ENCODE data around the gene CHRNA4.

Gene CHRNA4

GRCh38 chr20:63315731-63316491 is 45.2 kb downstream of the CHRNA4 start:
- Histone ChIP-seq H3K4me3 (ENCODE audit: low read depth in 1 of 2, low read length in 2 of 2) (no peak overlapping the region), H3K9me3 (ENCODE audit: insufficient read depth, low read length, severe bottlenecking) (no peaks in the 10 kb centered on the region), H3K9ac (ENCODE audit: low read depth, low read length) (no peak overlapping the region), H2AFZ (ENCODE audit: low read depth, low read length) (no peak overlapping the region), H3K27ac (ENCODE audit: low read length) (no peak overlapping the region), H3K4me2 (ENCODE audit: insufficient read depth, low read length) (no peak overlapping the region), H3K4me1 (ENCODE audit: insufficient read depth, low read length) (no peaks in the 10 kb centered on the region), H3K79me2 (ENCODE audit: insufficient read depth, low read length) (no peaks in the 10 kb centered on the region), H4K20me1 (ENCODE audit: insufficient read depth, low read length) (peaks cover 15% of the 10 kb centered on the region; the same call in 1 of the 2 replicates), H3K36me3 (ENCODE audit: insufficient read depth, low read length) (no peaks in the 10 kb centered on the region), H3K27me3 (ENCODE audit: insufficient read depth, low read length, poor library complexity) (no peaks in the 10 kb centered on the region)
- DNase-seq (no peak), ATAC-seq (ENCODE audit: insufficient read depth, low read depth) (no peak)
- TF ChIP-seq CTCF (IDR thresholded peaks at IDR 0.05; ENCODE audit: borderline replicate concordance, extremely low read depth, low read length, poor library complexity, severe bottlenecking), result no peak
- TF ChIP-seq EZH2 (IDR thresholded peaks at IDR 0.05; ENCODE audit: borderline replicate concordance, low read depth, low read length, severe bottlenecking), result no peak

GRCh38 chr20:63315240-63315689 is 45.9 kb downstream of the CHRNA4 start:
- DNase-seq (no peak), ATAC-seq (ENCODE audit: insufficient read depth, low read depth) (no peak)
- Histone ChIP-seq H3K27me3 (ENCODE audit: insufficient read depth, low read length, poor library complexity) (no peaks in the 10 kb centered on the region), H3K36me3 (ENCODE audit: insufficient read depth, low read length) (no peaks in the 10 kb centered on the region), H3K9ac (ENCODE audit: low read depth, low read length) (no peak overlapping the region), H3K4me3 (ENCODE audit: low read depth in 1 of 2, low read length in 2 of 2) (no peak overlapping the region), H3K9me3 (ENCODE audit: insufficient read depth, low read length, severe bottlenecking) (no peaks in the 10 kb centered on the region), H4K20me1 (ENCODE audit: insufficient read depth, low read length) (peaks cover 10% of the 10 kb centered on the region; the same call in 1 of the 2 replicates), H3K4me2 (ENCODE audit: insufficient read depth, low read length) (no peak overlapping the region), H3K27ac (ENCODE audit: low read length) (no peak overlapping the region), H3K79me2 (ENCODE audit: insufficient read depth, low read length) (no peaks in the 10 kb centered on the region), H3K4me1 (ENCODE audit: insufficient read depth, low read length) (no peaks in the 10 kb centered on the region), H2AFZ (ENCODE audit: low read depth, low read length) (no peak overlapping the region)
- TF ChIP-seq EZH2 (IDR thresholded peaks at IDR 0.05; ENCODE audit: borderline replicate concordance, low read depth, low read length, severe bottlenecking), result no peak

- DNase-seq (no peak), ATAC-seq (ENCODE audit: insufficient read depth, low read depth) (no peak)
- Histone ChIP-seq H3K27ac (ENCODE audit: low read length) (no peak overlapping the region), H3K4me1 (ENCODE audit: insufficient read depth, low read length) (no peaks in the 10 kb centered on the region), H3K9me3 (ENCODE audit: insufficient read depth, low read length, severe bottlenecking) (no peaks in the 10 kb centered on the region), H3K79me2 (ENCODE audit: insufficient read depth, low read length) (no peaks in the 10 kb centered on the region), H3K36me3 (ENCODE audit: insufficient read depth, low read length) (no peaks in the 10 kb centered on the region), H2AFZ (ENCODE audit: low read depth, low read length) (no peak overlapping the region), H4K20me1 (ENCODE audit: insufficient read depth, low read length) (peaks cover 7% of the 10 kb centered on the region; the same call in 1 of the 2 replicates), H3K4me3 (ENCODE audit: low read depth in 1 of 2, low read length in 2 of 2) (no peak overlapping the region), H3K27me3 (ENCODE audit: insufficient read depth, low read length, poor library complexity) (no peaks in the 10 kb centered on the region), H3K4me2 (ENCODE audit: insufficient read depth, low read length) (no peak overlapping the region), H3K9ac (ENCODE audit: low read depth, low read length) (no peak overlapping the region)
- TF ChIP-seq CTCF (IDR thresholded peaks at IDR 0.05; ENCODE audit: borderline replicate concordance, extremely low read depth, low read length, poor library complexity, severe bottlenecking), result no peak
- no peak for TF ChIP-seq EZH2 (IDR thresholded peaks at IDR 0.05; ENCODE audit: borderline replicate concordance, low read depth, low read length, severe bottlenecking)
These were observed 46.4 kb downstream of the CHRNA4 start for GRCh38 chr20:63314566-63315239.

GRCh38 chr20:63314015-63314471 is 47.1 kb downstream of the CHRNA4 start:
- Histone ChIP-seq H3K36me3 (ENCODE audit: insufficient read depth, low read length) (no peaks in the 10 kb centered on the region), H3K4me2 (ENCODE audit: insufficient read depth, low read length) (no peak overlapping the region), H3K9me3 (ENCODE audit: insufficient read depth, low read length, severe bottlenecking) (no peaks in the 10 kb centered on the region), H3K9ac (ENCODE audit: low read depth, low read length) (no peak overlapping the region), H4K20me1 (ENCODE audit: insufficient read depth, low read length) (peaks cover 9% of the 10 kb centered on the region), H3K4me1 (ENCODE audit: insufficient read depth, low read length) (no peaks in the 10 kb centered on the region), H3K4me3 (ENCODE audit: low read depth in 1 of 2, low read length in 2 of 2) (no peak overlapping the region), H2AFZ (ENCODE audit: low read depth, low read length) (no peak overlapping the region), H3K27ac (ENCODE audit: low read length) (no peak overlapping the region), H3K27me3 (ENCODE audit: insufficient read depth, low read length, poor library complexity) (no peaks in the 10 kb centered on the region), H3K79me2 (ENCODE audit: insufficient read depth, low read length) (no peaks in the 10 kb centered on the region)
- DNase-seq (no peak), ATAC-seq (ENCODE audit: insufficient read depth, low read depth) (no peak)
- TF ChIP-seq CTCF (IDR thresholded peaks at IDR 0.05; ENCODE audit: borderline replicate concordance, extremely low read depth, low read length, poor library complexity, severe bottlenecking) (no peak), EZH2 (IDR thresholded peaks at IDR 0.05; ENCODE audit: borderline replicate concordance, low read depth, low read length, severe bottlenecking) (no peak)
